GM18519 (cell line): Measurements from ENCODE around the gene SRL.

Source experiments
- ATAC-seq: cut with Tn5 transposase; IDR thresholded peaks from one replicate; pipeline ENCODE4 v1.9.1; 2021; ENCODE audit warnings: mild to moderate bottlenecking, moderate library complexity; ENCODE audit not compliant: unreplicated experiment, low FRiP score

SRL gene

GRCh38 chr16:4204521-4204920 is 37.4 kb downstream of the SRL start:
- ATAC-seq = no peak

- no peak for ATAC-seq
Observed at GRCh38 chr16:4203748-4204147, 38.1 kb downstream of the SRL start.

- ATAC-seq = no peak
Observed at GRCh38 chr16:4202615-4203345, 39.1 kb downstream of the SRL start.

GRCh38 chr16:4200781-4201137 is 41.1 kb downstream of the SRL start:
- no peak for ATAC-seq

GRCh38 chr16:4200000-4200780 is 41.7 kb downstream of the SRL start:
- no peak for ATAC-seq

GRCh38 chr16:4198816-4199215 is 43.1 kb downstream of the SRL start:
- ATAC-seq = no peak

GRCh38 chr16:4194661-4195060 is 47.2 kb downstream of the SRL start:
- no peak for ATAC-seq

- ATAC-seq = no peak
Observed at GRCh38 chr16:4193920-4194319, 48.0 kb downstream of the SRL start.

GRCh38 chr16:4192206-4192605 is 49.7 kb downstream of the SRL start:
- no peak for ATAC-seq

- no peak for ATAC-seq
Observed at GRCh38 chr16:4190712-4191333, 51.1 kb downstream of the SRL start.

GRCh38 chr16:4190086-4190485 is 51.8 kb downstream of the SRL start:
- ATAC-seq = no peak

GRCh38 chr16:4184038-4184702 is 57.7 kb downstream of the SRL start:
- ATAC-seq = no peak

- peak; percentile 79 for ATAC-seq
Observed at GRCh38 chr16:4183237-4184037, 58.4 kb downstream of the SRL start.

GRCh38 chr16:4182581-4183236 is 59.2 kb downstream of the SRL start:
- no peak for ATAC-seq

- no peak for ATAC-seq
Observed at GRCh38 chr16:4180511-4180910, 61.4 kb downstream of the SRL start.

- ATAC-seq = no peak
Observed at GRCh38 chr16:4179763-4180260, 62.1 kb downstream of the SRL start.

- ATAC-seq = no peak
Observed at GRCh38 chr16:4179020-4179419, 62.9 kb downstream of the SRL start.

- ATAC-seq = no peak
Observed at GRCh38 chr16:4178468-4179010, 63.3 kb downstream of the SRL start.

GRCh38 chr16:4176906-4177417 is 64.9 kb downstream of the SRL start:
- ATAC-seq = no peak
